ENCODE results near the gene MARK1.
A peak's percentile ranks its signal among the peaks of the same experiment; 100 is the strongest.
"Not testable (repeated sequence)": the region's sequence is repeated elsewhere in the genome, so short reads cannot be mapped to it uniquely, and the experiment has no call there.

Gene MARK1

DNA sequence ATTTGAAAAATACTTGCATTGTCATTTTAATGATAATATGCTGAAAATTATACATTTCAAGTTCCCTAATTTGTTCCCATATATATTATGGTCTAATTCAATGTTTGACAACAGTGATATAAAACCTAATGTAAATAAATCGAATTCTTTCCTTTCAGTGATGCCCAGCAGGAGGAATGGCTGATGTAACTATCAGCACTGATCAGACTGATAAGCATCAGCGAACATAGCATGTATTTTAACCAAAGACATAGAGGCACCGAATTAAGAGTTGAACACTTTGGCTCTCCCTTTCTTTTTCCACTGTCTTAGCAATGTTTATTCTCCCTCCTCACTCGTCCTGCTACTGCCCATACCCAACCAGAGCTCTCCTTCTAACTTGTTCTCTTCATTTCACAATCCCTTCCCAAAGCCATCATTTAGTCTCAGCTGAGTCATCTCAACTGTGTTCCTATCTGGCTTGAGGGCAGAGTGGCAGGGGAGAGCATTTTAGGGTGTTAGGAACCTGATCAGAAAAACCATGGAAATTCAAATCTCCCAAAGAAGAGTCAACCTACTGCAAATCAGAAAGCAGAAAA is 103.4 kb downstream of the MARK1 start:
- no peak for DNase-seq

- DNase-seq: no peak
These were observed 109.8 kb downstream of the MARK1 start for GRCh38 chr1:220637759-220638158.

GRCh38 chr1:220642285-220642684 is 114.3 kb downstream of the MARK1 start:
- no peak for DNase-seq

DNA sequence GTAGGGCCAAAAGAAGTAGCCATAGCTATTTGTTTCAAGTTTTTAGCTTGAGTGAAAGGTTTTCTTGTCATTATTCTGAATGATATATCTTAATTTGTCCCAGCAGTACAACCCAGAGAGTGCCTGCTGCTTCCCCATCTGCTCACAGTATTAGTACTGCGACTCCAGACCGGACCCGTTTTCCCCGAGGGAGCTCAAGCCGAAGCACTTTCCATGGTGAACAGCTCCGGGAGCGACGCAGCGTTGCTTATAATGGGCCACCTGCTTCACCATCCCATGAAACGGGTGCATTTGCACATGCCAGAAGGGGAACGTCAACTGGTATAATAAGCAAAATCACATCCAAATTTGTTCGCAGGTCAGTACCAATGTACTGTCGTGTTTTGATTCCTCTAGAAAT is 125.1 kb downstream of the MARK1 start:
- no peak for DNase-seq

GRCh38 chr1:220655509-220655908 is 127.6 kb downstream of the MARK1 start:
- no peak for DNase-seq

GRCh38 chr1:220655961-220656740 is 128.2 kb downstream of the MARK1 start:
- DNase-seq: no peak

DNA sequence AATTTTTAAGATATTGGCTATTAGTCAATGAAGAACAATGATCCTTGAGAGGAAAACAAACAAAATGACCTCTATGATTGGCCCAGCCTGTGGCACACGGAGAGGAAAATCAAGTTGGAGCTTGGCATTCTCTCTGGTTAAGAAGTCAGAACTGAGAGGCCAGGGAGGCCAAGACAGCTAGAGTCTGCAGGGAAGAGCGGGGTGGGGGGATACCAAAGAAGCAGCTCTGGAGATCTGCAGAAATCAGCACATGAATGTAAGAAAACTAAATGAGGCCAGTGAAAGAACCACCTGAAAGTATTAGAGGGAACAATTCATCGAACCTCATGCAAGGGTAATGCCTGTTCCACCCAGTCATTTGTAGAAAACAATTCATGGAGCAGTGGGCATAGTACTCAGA is 138.4 kb downstream of the MARK1 start:
- DNase-seq: no peak

DNA sequence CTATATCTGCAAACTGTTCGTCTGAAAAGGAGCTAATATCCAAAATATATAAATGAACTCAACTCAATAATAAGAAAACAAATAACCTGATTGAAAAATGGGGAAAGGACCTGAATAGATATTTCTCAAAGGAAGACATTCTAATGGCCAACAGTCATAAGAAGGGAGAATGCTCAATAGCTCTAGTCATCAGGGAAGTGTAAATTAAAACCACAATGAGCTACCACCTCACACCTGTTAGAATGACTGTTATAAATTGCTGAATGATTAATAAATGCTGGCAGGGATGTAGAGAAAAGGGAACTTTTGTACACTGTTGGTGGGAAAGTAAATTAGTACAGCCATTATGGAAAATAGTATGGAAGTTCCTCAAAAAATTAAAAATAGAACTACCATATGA is 141.1 kb downstream of the MARK1 start:
- no peak for DNase-seq

DNA sequence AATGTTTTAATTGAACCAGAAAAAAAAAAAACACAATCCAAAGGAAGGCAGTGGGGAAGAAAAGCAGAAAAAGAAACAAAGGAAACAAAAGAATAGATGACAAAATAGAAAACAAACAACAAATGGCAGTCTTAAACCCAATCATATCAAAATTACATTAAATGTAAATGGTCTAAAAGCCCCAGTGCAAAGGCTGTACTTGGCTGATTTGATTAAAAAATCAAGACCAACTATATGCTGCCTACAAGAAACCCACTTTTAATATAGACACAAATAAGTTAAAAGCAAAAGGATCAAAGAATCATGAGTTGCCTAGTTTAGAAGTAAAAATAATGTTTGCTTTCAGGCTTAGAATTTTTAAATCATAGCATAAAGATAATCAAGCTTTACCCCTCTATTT is 142.4 kb downstream of the MARK1 start:
- DNase-seq: no peak

DNA sequence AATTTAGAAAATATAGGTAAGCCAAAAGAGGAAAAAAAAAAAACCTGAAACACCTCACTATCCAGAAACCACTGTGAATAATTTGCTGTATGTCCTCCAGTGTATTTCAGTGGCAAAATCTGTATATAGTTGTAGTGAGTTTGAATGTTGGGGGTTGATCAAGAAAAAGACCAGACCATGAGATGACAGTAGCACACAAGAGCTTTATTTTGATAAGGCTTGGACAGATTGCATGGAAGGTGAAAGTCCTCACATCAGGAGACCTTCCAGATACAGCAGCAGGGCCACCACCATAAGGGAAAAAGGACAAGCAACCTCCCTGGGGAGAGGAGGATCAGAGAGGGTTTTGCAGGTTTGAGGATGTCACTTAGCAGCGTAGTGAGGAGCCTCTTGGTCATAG is 146.0 kb downstream of the MARK1 start:
- no peak for DNase-seq

DNA sequence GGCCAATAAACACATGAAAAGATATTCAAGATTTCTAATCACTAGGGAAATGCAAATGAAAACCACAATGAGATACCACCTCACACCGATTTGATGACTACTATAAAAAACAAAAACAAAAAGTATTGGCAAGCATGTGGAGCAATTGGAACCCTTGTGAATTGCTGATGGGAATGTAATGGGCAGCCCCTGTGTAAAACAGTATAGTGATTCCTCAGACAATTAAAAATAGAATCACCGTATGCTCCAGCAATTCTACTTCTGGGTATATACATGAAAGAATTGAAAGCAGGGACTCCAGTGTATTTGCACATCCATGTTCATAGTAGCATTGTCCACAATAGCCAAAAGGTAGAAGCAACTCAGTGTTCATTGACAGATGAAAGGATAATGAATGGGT is 149.3 kb downstream of the MARK1 start:
- DNase-seq: no peak

DNA sequence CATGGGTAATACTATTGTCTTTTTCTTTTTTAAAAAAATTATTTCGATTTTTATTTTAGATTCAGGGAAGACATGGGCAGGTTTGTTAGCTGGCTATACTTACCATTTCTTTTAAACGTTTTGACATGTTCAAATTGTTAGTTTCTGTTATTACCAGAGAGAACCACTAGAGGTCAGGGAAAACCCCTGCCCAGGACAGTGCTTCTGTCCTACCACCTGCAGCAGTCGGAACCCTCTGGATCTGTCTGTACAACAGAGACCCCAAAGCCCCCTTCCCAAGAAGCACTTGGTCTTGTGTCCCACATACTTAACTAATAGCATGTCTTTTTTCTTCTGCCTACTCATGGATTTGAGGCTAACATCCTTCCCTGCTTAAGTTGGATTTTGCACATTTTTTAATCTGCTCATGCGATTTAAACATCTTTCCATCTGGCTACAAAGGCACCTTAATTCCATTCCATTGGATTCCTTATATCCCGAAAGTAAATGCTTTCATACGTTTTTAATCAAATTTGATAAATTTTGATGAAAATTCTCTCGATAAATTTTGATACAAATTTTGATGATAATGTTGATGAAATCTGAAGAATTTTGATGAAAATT is 152.2 kb downstream of the MARK1 start:
- DNase-seq: no peak

- no peak for DNase-seq
These were observed 153.4 kb downstream of the MARK1 start for GRCh38 chr1:220681220-220681880.

- DNase-seq: no peak
These were observed 155.1 kb downstream of the MARK1 start for GRCh38 chr1:220682901-220683576.

DNA sequence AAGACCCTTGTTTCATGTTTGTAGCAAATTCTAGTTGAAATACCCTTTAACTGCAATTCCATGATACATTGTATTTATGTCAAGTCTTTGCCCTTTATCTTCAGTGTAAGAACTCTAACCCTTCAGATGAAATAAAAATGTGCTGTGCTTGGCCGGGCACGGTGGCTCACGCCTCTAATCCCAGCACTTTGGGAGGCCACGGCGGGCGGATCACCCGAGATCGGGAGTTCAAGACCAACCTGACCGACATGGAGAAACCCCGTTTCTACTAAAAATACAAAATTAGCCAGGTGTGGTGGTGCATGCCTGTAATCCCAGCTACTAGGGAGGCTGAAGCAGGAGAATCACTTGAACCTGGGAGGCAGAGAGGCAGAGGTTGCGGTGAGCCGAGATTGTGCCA is 155.8 kb downstream of the MARK1 start:
- not testable (repeated sequence) for DNase-seq

DNA sequence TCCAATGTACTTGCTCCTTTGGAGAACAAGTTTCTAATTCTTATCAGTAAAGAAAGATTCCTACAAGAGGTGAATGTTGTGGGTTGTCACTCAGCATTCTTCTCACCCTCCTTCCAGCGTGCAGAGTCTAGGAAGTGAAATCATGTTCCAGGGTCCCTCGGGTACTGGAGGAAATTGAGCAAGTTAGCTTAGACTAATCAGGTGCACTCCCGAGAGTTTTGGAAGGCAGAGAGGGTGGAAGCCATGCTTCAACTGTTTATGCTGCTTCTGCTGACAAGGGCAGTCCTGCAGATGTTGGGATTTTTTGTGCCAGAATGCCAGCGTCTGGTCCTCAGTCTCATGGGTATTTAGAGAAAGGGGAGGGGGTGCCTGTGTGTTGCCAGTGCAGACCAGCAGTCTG is 157.0 kb downstream of the MARK1 start:
- DNase-seq: no peak

- DNase-seq: no peak
These were observed 157.9 kb downstream of the MARK1 start for GRCh38 chr1:220685879-220686278.

GRCh38 chr1:220687809-220688208 is 159.9 kb downstream of the MARK1 start:
- DNase-seq: no peak

DNA sequence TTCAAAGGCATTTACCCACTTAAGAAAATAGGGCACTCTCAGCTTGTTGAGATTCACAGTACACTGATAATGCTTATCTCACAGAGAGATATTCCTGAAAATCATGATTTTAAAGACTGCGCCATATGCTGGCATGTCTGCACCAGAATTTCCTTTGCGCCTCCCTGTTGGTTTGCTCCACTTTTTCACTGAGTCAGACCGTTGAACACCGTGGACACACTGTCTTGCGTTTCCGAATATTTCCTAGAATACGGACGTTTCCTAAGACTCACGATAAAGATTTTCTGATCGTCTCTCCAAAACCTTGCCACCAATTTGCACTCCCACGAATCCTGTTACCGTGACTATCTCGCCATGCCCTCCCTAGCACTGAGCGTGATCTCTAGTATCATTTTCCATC is 161.7 kb downstream of the MARK1 start:
- DNase-seq: no peak

- DNase-seq: peak; percentile 81
These were observed 162.5 kb downstream of the MARK1 start, which contains the start of gene C1orf115 for GRCh38 chr1:220690140-220691052. C1orf115 (plus strand) TSS chr1:220690363; CDS start chr1:220690403, 40 bp downstream.

- no peak for DNase-seq
These were observed 163.2 kb downstream of the MARK1 start for GRCh38 chr1:220691053-220691684.

Measured in T1000 (cell line).